MV-4-11 (cell line): ENCODE data around the gene RCN1.
A peak's percentile ranks its signal among the peaks of the same experiment; 100 is the strongest.

Experiments used
- DNase-seq: peaks from one replicate; lab custom pipeline; 2025; lab: John Stamatoyannopoulos, UW

RCN1 gene

GRCh38 chr11:32153747-32154146 lies 62.9 kb downstream of the RCN1 start:
- no peak for DNase-seq

GRCh38 chr11:32154275-32154674 lies 63.4 kb downstream of the RCN1 start:
- peak; percentile 24 for DNase-seq
